Stimulated activated CD8-positive, alpha-beta memory T cell treated with anti-CD3 and anti-CD28 coated beads, Interleukin-15, amount 100 ng/mL, for 1 hour (primary cell): ENCODE measurements around the gene RASGEF1C.

Experiments
- DNase-seq: peaks from one replicate; pipeline ENCODE4 v3.0.0-alpha.2; 2020; ENCODE audit warnings: low read depth

Gene RASGEF1C

DNA sequence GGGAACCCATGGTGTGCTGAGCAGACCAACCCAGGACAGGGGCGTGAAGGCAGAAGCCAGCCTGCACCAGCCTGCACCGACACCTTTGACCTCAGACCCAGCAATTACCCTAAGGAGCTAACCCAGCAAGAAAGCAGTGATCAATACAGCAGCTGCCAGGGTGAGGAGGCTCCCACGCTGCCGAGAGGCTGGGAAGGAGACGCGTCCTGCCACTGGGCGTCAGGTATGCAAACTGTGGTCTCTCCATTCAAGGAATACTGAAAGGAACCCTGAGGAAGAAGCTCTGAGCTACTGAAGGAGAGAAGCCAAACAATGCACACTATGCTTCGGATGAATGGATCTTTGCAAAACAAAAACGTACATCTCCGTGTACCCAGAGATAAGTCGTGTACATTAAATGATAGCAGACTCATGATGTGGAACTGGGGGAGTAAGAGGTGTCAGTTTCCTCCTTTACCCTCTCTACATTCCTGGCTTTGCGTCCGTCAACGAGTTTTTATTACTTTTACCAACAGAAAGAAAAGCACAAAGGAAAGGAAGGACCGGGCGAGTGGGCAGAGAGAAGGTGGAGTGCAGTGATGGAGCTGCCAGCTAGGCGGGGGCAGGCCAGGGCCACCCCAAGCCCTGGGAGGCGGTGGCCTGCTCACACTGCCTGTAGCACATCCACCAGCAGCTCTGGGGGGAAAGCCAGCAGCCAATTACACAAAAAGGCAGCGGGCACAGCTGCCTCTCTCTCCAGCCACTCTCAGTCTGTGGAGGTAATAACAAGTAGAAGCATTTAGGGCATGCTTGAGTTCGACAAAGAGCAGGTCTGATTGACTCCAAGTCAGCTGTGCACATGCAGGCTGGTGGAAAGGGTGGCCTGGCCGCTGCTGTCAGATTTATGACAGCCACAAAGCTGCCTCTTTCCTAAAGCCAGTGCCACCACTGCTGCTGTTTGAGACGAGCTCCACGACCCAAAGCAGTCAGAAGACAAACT is 29.3 kb downstream of the RASGEF1C start:
- DNase-seq, result no peak

DNA sequence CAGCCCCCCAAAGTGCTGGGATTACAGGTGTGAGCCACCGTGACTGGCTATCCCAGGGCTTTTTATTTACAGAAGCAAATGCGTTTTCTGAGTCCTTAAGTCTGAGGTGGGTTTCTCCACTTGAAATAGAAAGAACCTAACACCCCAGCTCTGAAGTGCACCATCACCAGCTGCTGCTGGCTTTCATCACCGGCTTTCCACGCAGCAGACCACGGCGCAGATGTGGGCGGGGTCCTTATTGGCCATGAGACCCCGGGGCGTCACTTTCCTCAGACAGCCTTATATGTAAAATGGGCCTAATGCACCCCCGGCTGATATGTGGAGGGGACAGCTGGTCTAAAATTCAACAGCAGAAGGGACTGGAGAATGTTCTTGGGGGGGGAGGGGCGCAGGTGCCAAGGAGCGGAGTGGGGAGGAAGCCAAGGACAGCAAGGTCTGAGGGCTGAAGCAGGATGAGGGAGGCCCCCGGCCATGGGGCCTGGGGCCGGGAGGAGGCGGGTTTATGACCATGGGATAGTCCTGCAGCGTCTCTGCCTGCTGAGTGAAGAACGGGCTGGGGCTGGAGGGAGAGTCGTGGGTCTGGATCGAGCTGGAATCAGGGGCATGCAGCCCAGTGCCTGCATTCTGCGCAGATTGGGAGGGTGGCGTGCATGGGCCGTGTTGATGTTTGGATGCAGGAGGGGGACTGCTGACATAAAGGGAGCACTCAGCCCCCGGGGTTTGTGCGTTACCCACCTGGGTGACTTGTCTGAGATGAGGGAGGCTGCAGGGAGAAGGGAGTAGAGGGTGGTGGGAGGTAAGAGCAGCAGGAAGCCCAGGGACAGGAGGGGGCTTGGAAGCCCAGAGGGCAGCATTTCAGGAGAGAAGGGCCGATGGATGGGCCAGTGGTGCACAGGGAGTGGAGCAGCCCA is 30.2 kb downstream of the RASGEF1C start:
- DNase-seq, result no peak

DNA sequence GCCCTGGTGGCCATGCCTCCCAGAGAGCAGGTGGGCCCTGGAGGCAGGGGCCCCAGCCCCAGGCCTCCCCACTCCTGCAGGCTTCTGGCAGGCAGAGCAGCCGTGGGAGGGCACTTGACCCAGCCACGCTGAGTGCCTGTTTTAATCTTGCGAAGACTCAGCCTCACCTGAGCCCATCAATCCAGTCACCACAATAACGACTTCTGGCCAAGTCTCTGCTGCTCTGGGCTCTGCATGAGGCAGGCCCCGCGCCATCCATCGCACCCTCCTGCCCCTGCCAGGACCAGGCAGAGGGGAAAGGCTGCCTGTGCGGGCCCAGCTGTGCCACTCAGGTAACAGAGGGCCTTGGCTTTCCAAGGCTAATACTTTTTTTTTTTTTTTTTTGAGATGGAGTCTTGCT is 32.8 kb downstream of the RASGEF1C start:
- DNase-seq, result no peak

DNA sequence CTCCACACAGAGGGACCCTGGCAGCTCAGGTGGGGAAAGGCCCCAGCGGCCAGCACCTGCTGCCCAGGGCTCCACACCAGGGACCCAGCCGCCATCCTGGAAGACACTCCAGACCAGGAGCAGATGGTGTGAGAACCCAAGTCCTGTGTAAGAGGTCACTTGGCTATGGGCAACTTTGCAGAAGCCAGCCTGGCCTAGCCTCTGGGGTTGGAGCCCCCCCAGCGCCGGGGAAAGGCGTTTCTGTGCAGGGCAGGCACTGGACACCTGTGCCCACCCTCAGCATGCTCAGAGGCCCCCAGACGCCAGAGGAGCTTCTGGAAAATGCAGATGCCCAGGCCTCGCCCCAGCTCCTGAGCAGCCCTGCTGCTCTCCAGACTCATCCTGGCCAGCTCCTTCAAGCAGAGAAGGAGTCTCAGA is 34.0 kb downstream of the RASGEF1C start:
- no peak for DNase-seq

DNA sequence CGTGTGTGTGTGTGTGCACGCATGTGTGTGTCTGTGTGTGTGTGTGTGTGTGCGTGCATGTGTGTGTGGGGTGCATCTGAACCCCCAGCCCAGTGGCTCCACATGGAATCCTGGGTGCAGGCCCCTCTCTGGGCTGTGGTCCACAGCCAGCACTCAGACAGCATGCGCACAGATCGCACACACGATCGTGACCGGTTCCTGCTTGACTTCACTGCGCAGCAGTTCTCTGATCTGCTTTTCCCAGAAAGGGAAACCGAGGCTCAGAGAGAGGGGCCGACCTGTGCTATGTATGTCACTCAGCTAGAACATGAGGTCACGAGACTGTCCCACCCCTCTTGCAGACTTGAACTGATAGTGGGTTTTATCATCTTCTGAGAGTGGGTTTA is 34.4 kb downstream of the RASGEF1C start:
- no peak for DNase-seq

DNA sequence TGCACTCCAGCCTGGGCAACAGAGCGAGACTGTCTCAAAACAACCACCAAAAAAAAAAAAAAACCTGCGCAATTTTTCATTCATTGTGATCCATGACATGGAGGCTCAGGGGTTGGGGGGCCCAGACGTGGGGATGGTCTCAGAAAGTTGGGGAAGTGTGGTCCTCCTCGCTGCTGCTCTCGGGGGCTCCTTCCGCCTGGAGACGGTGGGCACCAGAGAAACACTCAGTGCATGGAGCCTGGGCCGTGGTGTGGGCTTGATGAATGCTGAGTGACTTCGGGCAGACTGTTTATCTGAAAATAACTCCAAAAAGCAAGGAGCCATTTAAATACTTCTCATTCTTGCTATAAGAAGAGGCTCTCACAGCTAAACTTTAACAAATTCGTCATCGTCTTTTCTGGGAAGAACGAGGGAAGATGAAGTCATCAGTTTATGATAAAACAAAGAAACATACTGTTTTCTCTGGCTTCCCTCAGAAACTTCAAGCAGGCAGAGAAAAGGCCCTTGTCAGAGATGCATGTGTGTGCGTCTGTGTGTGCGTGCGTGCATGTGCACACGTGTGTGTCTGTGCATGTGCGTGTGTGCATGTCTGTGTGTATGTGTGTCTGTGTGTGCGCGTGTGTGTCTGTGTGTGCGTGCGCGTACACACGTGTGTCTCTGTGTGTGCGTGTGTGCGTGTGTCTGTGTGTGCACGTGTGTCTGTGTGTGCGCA is 35.0 kb downstream of the RASGEF1C start:
- DNase-seq, result no peak

DNA sequence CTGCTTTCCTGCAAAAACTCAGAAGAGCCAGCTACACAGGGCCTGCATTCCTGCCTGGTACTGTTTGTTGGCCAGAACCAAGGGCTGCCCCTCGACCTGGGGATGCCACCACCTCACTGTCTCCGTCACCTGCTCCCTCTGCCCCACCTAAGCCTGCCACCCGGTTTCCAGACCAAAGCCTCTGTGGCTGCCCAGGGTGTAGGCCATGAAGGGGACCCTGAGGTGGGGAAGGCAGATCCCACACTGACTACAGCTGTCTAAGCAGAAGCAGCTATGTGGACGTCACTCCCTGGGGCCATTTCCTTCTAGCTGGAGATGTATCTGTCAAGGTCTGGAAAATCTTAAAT is 35.8 kb downstream of the RASGEF1C start:
- no peak for DNase-seq

DNA sequence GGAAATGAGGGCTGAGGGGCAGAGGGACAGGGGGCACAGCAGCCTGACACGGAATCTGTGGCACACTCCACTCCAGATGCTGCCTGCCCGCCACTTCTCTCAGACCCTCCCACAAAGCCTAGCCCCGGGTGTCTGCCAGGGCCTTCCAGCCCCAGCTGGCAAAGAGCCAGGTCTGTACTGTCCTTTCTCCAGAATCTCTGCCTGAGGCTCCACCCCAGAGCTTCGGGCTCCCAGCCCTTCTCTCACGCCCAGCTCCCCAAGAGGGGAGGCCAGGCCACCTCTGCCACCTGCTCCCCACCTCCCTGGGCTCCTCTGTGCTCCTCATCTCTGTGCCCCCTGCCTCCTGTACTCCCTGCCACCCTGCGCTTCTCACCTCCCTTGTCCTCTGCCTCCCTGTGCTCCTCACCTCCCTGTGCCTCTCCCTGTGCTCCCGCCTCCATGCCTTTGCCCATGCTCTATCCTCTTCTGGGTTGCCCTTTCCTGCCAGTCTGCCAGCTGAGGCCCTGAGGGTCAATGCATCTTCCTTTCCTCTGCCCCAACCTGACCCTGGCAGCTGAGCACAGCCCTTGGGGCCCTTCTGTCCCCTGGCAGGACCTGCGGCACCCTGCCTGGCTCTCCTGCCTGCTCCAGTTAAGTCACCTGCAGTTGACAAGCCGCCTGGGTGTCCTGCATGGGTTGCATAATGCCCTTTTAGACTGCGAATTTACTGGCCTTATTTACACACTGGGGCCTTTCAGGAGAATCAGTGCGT is 36.4 kb downstream of the RASGEF1C start:
- no peak for DNase-seq

DNA sequence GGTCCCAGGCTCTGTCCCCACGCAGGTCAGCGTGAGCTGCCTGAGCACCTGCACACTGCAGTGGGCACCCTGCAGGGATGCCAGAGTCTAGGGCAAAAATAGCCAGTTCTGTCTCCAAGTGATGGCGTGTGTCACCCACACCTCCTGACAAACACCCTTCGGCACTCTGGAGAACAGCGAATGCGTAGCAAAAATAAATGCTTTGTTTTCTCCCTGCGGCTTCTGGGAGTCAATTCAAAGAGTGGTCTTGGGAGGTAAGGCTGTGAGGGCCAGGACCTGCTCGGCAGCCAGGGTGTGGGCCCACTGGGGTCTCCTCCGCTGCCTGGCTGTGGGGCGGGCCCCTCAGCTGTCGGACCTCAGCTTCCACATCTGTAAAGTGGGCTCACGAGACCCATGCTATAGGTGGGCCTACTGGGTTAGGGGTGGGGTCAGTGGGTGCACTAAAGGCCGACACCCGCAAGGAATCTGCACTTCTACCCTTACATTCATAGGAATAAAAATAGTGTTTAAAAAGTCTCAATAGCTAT is 37.4 kb downstream of the RASGEF1C start:
- no peak for DNase-seq

DNA sequence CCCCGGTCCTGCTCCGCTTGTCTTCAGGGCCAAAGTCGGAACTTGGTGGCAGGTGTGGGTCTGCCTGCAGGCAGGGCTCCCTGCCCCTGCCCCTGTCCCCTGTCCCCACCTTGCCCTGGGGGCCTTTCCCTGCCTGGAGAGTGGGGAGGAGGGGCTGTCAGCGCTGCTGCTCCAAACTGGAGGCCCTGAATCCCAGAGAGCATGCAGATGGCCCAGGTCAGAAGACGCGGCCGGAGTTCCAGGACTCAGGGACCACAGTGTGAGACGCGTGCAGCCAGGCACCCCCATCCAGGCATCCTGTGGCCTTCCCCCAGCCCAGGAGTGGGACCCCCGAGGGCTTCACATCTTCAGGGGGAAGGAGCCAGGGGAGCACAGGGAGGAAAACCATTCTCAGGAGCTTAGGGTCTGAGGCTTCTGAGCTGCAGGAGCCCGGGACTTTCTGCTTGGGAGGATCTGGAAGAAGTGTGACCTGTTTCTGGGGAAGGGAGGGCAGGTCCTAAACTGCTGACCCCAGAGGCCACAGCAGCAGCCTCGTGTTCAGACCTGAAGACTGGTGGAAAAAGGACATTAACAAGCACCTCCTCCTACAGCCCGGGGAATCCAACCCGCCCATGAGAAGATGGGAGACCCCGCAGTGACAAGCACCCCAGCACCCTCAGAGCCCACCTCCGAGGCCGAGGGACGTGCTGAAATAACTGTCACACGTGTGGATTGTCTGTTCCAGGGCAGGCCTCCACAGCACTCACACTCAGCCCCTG is 38.0 kb downstream of the RASGEF1C start:
- no peak for DNase-seq

DNA sequence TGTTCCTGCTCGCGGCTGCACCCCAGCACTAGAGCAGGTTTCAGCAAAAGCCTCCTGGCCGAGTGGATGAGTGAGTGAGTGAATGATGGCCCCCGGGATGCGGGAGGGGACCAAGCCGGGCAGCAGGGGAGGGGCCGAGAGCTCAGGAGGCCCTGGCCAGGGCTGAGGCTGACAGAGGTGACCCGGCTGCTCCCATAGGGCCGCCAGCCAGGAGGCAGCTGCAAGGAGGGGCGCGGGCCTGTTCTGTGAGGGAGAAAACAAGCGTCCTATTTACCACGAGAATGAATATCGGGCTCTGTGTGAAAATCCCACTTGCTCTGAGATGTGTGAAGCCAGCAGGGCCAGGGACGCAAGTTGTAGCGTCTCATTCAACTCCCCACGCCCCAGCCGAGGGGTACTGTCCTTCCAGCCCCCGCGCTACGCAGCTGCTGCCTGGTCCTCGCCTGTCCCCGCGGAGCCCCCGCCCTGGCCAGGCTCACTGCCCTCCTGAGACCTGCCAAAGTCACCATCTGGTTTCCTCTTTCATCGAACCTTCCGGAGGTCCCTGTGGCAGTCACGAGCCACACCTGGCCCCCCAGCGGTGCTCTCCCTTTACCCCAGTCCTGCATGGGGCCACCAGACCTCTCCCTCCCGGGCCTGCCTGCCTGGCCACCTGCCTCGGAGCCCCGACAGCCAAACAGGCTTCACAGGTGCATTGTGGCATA is 38.8 kb downstream of the RASGEF1C start:
- no peak for DNase-seq

DNA sequence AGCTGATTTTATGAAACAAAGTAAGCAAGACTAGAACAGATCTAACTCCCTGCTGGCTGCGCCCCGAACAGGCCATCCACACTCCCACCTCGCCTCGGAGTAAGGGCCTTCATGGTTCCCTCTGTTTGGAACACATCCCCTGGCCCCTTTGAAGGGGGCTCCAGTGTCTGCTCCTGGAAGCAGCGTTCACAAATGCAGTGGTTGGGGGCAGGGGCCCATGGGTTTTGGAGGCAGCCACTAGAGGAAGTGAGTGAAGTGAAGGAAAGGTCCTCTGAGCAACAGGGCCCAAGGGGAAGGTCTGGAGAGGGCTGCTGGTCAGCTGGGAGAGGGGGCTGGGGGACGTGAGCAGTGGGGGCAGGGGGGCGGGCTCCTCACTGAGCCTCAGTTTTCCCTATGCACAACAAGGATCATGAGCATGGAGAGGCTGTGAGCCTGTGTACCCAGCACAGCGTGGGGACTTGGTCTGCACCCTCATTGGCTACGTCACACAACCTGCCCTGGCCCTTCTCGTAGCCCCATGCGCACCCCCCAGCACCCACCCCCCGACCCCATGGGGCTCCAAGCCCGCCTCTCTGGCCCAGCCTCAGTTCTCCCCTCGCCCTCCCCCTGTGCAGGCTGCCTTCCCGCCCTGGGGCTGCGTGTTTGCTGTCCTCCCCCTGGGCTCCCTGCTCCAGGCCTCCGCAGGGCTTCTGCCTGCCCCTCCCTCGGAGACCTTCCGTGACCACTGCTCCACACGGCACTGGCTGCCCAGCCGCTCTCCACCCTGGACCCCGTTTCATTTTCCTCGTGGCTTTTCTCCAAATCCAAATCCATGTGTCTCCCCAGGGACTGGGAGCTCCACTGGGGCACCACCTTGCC is 39.5 kb downstream of the RASGEF1C start:
- DNase-seq, result no peak

DNA sequence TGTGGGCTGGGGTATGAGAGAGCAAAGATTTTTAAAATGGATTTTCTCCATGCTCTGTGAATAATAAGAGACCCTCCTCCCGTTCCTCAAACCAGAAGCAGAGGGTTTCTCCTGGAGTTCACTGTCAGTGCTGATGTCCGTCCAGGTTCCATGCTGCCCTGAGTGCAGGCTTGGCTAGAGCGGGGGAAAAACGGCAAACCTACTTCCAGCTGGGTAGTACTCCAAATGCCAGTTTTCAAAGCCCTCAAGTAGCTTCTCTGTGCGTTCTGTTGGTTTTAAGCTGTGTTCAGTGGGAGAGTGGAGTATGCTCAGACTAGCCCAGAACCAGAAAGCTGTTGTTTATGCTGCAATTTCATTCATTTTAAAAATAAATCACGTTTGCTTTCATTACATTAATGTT is 40.3 kb downstream of the RASGEF1C start:
- no peak for DNase-seq

DNA sequence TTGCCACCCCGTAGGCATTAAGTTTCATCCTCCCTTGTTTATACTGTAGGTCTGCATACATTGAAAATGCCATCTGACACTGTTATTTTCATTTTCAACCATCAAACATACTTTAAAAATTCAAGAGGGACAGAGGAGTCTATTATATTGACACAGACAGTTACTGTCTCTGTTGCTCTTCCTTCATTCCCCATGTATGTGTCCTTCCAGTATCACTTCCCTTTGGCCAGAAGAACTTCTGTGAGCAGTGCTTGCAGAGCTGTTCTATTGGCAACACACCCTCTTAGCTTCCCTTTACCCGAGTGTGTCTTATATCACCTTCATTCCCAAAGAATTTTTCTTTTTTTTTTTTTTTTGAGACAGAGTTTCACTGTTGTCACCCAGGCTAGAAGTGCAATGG is 42.8 kb downstream of the RASGEF1C start:
- DNase-seq, result no peak

DNA sequence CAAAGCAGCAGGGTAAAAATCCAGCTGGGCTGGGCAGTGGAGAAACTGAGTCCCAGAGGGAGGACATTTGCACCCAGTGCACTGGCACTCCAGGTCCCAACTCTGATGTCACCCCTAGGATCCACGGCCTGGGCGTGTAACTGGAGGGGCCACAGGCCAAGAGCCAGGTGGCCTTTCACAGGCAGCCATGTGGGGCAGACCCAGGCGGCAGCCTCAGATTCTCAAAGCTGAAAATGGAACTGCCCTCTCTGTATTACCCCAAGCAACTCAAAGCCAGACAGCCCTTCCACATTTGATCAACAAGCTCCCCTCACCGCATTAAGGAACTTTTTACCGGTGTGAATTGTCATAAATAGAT is 46.7 kb downstream of the RASGEF1C start:
- DNase-seq, result no peak

DNA sequence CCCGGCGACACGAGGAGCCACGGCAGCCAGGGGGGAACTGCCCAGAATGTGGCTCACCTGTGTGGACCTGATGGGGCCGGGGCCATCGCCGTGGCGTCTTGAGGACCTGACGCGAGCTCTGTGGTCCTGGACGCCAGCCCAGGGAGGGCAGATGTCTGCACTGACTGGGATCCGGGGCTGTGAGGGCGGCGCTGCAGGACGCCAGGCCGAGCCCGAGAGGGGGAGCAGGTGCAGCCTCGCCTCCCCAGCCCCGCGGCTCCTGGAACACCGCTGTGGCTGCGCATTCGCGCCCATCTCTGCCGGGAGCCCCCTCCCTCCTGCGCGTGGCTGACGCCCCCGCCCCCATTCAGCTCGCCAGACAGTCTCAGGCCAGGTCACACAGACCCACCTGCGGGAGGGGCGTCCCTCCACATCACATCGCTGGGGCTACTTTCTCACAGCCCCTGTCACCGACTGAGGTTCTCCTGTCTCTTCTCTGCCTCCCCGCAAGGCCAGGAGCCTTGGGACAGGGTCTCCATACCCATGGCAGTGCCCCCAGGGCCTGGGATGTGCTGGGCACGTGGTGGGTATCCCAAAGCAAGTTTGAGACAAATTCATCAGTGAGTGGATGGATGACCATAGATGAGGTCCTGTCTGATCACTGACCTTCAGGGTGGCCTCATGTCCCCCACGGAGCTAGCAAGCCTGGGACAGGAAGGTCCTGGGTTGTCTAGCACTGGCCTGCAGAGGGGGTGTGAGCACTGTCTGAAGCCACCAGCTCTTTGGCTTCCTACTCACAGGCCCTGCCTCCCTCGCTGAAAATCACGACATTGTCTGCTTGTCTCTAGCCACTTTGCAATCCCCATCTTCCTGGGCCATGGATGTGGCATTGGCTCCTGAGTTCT is 47.3 kb downstream of the RASGEF1C start:
- no peak for DNase-seq

DNA sequence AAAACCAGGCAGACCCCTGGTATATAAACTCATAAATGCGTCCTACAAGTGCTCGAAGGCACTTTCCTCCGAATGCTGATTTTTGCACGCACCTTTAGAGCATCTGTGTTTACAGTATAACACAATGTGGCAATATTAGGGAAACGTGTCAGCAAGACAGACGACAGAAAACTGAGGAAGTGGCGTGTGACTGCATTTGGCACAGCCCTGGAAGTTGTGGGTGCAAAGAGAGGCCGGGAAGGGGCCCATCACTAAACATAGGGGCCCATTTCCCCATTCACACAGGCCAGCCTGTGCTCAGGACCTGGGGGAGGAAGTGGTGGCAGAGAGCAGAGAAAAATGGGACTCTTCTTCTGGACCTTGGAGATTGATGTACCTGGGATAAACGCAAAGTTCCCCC is 48.2 kb downstream of the RASGEF1C start:
- no peak for DNase-seq

DNA sequence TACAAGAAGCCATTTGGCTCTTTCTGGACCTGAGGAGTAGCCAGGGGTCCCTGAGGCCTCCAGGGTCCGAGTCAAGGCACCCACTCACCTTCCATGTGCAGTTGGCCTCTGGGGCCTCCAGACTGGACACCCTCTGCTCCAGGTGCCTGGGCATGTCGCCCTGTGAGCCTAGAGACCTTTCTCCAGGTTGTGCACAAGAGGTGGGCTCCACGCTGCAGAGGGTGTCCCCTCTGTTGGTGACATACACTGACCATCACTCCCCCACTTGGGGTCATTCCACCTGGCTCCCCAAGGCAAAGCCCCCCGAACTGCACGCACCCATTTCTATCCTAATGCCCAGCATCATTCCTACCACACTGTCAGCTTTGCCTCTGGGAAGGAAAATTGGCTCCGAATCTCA is 48.8 kb downstream of the RASGEF1C start:
- no peak for DNase-seq
